HG03103 (cell line): ENCODE data around the gene TRPC4AP.
"Not testable (repeated sequence)": the region's sequence is repeated elsewhere in the genome, so short reads cannot be mapped to it uniquely, and the experiment has no call there.

Experiments used
- ATAC-seq: cut with Tn5 transposase; IDR thresholded peaks from one replicate; pipeline ENCODE4 v1.9.1; 2021; ENCODE audit warnings: low read depth; ENCODE audit not compliant: unreplicated experiment

Gene TRPC4AP

DNA sequence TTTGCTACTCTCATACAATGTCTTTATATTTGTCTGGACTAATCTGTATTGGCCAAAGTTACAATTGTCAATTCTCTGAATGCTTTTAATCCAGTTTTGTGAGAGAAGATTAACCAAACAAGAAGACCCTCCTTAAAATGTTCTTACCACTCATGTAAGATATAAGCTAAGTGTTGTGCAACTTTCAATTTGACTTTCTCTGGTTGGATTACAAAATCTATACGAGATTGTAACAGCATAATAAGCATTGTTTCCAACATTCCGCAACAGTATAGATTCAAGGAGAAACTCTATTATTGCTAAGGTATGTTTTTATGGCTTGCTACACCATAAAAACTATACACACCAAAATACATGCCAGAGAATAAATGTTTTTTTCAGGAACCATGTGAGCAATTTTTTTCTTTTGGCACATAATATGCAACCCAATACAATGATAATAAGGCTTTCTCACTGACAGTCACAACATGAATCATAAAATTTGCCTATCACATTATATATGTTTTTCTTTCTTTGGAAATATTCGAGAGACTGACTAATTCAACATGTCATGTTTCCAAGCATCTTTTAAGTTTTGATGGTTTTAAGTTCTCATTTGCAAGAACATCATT is 12.2 kb upstream of the TRPC4AP start:
- ATAC-seq: no peak

GRCh38 chr20:35101620-35102019 is 9.0 kb upstream of the TRPC4AP start:
- ATAC-seq: no peak

DNA sequence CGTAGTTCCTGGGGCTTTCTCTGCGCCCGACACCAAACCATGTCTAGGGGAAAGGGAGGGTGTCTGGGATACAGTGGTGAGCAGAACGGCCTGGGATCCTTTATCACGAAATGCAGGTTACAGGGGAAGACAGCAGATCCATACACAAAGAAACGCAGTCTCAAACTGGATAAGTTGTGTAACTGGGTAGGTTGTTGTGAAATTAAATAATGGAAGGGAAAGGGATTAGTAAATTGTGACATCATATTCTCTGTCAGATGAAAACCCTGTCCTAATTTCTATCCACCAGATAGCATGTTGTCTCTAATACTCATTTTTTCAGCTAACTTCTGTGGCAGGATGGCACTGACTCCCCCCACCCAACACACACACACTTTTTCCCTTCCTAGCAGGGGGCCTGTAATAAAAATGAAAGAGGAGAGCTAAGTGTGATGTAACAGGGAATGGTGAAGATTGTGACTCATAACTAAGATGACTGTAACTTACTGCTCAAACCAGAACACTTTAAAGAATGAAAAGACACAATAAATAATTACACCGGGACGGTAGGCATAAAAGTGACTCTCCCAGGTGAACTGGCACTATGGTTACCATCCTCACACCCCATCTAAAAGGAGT is 769 bp upstream of the TRPC4AP start:
- no peak for ATAC-seq

DNA sequence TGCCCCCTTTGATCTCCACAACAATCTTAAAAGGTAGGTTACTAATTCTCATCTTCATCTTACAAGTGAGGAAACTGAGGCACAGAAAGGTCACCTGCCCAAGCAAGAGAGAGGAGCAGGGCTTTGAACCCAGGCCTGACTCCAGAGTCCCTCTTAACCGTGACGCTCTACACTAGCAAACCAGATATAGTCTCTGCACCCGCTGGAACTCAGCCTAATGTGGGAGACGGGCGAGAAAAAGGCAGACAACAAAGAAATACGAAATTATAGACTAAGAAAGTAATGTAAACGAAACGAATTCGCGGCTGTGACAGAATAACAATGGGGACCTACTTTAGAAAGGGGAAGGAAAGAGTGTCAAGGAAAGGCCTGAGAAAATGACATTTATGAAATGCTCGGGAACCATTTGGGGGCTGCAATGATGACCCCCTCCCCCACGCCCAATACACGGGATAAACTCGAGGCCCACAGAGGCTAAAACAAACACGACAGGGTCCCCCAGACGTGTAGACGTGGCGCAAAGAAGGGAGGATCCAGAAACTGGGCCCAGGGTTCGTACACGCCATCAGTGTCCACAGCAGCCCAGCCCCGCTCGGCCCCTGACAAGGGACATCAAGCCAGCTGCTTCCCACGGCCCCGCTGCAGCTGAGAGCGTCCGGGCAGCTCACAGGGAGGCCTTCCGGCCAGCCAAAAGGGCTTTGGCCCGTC is 637 bp downstream of the TRPC4AP start:
- peak; percentile 8 for ATAC-seq

DNA sequence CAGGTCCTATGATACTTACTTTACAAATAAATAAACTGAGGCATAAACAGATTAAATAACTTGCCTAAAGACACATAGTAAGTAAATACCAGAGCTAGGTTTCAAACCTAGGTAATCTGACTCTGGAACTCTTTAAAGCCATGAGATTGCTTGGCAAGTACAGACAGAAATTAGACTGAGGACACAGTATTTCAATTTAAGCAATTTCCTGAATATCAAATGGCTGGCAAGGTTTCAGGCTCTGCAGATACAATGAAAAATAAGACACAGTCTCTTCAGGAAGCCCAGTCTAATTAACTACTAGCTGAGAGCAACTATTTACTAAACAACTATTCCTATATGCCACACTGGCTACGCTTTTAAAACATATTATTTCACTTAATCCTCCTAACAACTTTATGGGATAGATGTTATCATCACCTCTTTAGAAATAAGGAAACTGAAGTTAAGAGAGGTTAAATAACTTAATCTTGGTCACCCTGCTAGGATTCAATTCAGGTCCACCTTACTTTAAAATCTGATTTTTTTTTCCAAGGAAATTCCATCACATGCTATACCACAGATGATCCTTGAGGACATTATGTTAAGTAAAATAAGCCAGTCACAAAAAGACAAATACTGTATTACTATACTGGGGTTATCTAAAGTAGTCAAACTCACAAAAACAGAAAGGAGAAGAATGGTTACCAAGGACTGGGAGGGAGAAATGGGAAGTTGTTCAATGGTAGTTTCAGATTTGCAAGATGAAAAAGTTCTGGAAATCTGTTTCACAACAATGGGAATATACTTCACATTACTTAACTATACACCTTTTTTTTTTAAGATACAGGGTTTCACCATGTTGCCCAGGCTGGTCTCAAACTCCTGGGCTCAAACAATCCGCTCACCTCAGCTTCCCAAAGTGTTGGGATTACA is 4.1 kb downstream of the TRPC4AP start:
- no peak for ATAC-seq

DNA sequence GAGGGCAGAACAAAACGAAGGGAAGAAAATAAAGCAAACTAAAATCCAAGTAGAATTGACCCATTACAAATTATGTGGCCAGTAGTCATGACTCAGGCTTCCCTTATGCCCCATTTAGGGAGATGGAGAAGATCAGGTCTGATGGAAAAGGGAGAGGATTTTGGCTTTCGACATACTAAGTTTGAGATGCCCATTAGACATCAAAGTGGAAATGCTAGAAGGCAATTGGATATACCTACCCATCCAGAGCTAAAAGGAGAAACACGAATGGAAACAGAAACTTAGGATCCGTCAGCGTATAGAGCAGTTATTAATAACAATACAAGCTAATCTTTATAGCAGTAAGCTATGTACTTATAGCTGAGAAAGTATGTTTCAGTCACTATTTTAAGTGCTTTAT is 4.8 kb downstream of the TRPC4AP start:
- no peak for ATAC-seq

DNA sequence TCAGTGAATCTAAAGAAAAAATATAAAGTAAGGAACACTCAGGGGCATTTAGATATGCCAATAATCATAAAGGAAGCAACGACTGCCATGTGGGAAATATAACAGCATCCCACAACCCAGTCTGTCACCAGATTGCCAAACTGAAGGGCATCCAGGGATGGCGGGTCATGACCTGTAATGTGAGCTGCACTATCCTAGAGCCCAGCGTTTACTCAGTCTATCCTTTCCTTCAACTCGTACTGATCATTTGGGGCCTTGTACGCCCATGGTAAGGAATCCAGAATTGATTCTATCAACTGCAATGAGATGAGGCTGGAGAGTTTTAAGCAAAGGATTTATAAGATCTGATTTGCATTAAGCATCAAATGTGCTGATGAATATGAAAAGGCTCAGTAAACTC is 5.3 kb downstream of the TRPC4AP start:
- ATAC-seq: no peak

DNA sequence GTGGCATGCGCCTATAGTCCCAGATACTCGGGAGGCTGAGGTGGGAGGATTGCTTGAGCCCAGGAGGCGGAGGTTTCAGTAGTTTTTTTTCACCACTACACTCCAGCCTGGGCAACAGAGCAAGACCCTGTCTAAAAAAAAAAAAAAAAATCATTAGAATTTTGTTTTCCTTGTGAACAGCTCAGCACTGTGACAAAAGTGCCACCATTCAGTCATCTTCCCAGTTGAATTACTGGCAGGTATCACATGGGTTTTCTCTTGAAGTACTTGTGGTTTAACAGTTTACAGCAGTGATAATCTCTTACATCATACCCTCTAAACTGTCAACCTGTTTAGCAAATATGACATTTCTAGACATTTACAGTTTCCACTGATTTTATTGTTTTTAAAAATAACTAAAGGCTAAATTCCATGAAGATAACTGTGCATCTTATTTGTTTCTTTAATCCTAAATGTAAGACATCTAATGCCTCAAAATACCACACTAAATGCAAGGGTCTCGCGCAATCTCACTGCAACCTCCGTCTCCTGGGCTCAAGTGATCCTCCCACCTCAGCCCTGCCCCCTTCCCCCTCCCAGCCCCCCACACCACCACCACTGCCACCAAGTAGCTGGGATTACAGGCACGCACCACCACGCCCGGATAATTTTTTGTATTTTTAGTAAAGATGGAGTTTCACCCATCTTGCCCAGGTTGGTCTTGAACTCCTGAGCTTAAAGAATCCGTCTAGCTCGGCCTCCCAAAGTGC is 7.0 kb downstream of the TRPC4AP start:
- no peak for ATAC-seq

DNA sequence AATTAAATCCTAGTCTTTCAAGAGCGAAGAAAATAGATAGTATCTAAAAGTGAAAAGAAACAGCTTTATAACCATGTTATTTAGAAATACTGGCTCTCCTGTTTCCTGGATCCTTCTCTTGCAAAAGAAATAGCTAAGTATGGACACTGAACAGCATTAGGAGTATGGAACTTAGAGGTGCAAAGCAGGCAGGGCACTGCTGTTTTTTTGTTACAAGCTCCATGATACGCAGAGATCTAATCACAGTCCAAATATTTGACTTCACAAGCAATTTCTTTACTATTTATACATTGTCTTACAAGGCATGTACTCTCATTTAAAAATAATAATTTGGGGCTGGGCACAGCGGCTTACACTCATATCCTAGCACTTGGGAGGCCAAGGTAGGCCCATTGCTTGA is 7.6 kb downstream of the TRPC4AP start:
- ATAC-seq: no peak

DNA sequence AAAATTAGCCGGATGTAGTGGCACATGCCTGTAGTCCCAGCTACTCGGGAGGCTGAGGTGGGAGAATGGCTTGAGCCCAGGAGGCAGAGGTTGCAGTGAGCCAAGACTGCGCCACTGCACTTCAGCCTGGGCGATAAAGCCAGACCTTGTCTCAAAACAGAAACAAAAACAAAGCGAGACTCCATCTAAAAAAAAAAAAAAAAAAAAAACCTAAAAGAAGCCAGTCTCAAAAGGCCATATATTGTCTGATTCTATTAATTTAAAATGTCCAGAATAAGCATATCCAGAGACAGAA is 12.3 kb downstream of the TRPC4AP start:
- not testable (repeated sequence) for ATAC-seq

DNA sequence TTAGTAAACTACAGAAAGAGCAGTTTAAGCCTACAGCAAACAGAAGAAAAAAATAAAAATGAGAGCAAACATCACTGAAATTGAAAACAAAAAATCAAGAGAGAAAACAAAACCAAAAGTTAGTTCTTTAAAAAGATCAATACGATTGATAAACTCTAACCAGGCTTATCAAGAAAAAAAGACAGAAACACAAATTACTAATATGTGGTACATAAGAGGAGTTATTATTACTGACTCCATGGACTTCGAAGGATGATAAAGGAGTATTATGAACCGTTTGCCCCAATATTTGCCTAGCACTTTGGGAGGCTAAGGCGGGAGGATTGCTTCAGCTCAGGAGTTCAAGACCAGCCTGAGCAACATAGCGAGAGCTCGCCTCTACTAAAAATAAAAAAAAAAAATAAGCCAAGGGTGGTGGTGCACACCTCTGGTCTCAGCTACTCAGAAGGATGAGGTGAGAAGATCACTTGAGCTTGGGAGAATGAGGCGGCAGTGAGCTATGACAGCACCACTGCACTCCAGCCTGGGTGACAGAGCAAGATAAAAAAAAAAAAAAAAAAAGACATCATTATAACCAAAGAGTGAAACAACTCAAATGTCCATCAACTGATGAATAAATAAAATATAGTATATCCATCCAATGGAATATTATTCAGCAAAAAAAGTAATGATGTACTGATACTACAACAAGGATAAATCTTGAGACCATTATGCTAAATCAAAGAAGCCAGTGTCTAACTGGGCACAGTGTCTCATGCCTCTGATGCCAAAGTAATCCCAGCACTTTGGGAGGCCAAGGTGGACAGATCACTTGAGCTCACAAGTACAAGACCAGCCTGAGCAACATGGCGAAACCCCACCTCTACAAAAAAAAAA is 12.9 kb downstream of the TRPC4AP start:
- no peak for ATAC-seq

DNA sequence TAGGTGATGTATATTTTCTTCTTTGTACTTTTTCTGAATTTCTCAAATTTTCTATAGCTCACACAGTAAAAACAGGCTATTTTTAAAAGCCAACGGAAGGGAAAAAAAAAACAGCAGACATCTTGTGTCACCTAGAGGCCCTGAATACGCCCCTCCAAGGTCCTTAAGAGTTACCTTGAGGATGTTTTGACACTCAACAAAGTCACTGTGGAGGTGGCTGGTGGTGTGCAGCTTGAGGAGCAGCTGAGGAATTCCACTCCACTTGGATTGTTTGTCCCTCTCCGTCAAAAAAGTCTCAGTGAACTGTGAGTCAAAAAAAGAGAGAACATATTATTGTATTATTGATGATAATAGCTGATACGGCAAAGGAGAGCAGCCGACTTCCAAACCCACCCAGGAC is 14.7 kb downstream of the TRPC4AP start:
- no peak for ATAC-seq

GRCh38 chr20:35077341-35077740 is 15.3 kb downstream of the TRPC4AP start:
- no peak for ATAC-seq

DNA sequence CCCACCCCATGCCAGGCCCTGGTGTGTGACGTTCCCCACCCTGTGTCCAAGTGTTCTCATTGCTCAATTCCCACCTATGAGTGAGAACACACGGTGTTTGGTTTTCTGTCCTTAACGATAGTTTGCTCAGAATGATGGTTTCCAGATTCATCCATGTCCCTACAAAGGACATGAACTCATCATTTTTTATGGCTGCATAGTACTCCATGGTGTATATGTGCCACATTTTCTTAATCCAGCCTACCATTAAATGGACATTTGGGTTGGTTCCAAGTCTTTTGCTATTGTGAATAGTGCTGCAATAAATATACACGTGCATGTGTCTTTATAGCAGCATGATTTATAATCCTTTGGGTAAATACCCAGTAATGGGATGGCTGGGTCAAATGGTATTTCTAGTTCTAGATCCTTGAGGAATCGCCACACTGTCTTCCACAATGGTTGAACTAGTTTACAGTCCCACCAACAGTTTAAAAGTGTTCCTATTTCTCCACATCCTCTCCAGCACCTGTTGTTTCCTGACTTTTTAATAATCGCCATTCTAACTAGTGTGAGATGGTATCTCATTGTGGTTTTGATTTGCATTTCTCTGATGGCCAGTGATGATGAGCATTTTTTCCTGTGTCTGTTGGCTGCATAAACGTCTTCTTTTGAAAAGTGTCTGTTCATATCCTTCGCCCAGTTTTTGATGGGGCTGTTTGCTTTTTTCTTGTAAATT is 21.0 kb downstream of the TRPC4AP start:
- not testable (repeated sequence) for ATAC-seq

- no peak for ATAC-seq
These were observed 26.4 kb downstream of the TRPC4AP start for GRCh38 chr20:35066194-35066593.

DNA sequence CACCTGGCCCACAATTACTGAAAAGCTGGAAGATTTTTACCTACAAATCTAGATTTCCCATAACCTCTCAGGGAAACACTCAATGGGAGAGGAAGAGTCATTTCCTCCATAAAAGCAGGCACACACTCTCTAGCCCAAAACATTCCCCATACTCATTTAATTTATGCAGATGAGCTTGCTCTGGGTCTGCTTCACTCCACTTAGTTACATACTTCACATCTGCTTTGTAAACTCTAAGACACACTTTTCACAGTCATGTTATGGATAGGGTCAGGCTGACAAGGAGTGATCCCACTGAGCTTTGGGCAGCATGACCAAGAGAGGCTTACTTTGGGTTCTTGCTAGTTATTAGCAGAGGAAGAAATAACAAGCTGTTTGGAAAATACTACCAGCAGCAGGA is 27.4 kb downstream of the TRPC4AP start:
- no peak for ATAC-seq

DNA sequence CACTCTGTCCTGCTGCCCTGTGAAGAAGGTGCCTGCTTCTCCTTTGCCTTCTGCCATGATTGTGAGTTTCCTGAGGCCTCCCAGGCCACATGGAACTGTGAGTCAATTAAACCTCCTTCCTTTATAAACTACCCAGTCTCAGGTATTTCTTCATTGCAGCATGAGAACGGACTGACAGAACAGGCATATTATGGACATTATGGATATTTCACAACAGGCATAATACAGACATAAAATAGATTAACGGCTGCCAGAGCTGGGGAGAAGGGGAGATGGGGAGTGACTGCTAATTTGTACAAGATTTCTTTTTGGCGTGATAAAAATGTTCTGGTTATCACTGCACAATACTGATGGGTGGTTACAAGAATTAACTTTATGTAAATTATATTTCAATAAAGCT is 29.4 kb downstream of the TRPC4AP start:
- ATAC-seq: no peak

GRCh38 chr20:35062478-35062877 is 30.1 kb downstream of the TRPC4AP start:
- ATAC-seq: no peak

- no peak for ATAC-seq
These were observed 32.4 kb downstream of the TRPC4AP start for GRCh38 chr20:35060168-35060567.
